Measurements from ENCODE around the gene PRPF6. TPM values are rescaled to one million over a fixed set of nuclear protein-coding genes. Genes with fewer than 3 reads are reported as not detected.

The PRPF6 gene
- total RNA-seq, 4 donors from 2014 or later: 44.3 to 80.3 (median 57.2) TPM

DNA sequence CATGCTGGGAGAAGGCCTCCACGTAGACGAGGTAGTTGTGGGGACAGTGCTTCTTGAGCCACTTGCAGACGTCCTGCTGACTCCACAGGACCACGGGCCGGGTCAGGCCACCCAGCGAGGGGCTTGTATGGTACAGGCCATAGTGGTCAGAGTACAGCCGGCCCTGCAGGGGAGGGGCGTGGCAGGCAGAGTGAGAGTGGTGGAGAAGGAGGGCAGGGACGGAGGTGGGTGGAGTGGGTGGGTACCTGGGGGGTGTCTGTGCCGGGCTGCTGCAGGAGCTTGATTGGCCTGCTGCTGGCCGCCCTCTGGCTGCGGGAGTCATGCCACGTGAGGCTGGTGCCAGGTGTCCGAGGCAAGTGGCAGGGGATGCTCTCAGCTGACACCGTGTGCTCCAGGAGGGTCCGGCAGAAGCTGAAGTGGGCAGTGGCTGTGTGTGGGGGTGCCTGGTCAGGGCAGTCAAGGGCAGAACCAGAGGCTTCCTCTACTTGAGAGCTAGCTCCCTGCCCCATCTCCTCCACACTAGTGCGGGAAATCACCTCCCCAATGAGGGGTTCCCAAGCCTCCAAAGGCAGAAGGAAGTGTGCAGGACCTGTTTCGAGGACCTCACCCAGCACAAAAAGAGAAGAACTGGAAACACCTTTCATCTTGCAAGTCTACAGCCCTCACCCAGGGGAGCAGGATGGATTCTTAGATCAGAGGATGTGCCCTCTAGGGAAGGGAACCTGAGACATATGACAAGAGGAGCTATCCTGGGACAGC, 3.8 kb upstream of the PRPF6 start:
- TF ChIP-seq, protein P1, sequence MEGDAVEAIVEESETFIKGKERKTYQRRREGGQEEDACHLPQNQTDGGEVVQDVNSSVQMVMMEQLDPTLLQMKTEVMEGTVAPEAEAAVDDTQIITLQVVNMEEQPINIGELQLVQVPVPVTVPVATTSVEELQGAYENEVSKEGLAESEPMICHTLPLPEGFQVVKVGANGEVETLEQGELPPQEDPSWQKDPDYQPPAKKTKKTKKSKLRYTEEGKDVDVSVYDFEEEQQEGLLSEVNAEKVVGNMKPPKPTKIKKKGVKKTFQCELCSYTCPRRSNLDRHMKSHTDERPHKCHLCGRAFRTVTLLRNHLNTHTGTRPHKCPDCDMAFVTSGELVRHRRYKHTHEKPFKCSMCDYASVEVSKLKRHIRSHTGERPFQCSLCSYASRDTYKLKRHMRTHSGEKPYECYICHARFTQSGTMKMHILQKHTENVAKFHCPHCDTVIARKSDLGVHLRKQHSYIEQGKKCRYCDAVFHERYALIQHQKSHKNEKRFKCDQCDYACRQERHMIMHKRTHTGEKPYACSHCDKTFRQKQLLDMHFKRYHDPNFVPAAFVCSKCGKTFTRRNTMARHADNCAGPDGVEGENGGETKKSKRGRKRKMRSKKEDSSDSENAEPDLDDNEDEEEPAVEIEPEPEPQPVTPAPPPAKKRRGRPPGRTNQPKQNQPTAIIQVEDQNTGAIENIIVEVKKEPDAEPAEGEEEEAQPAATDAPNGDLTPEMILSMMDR (IDR thresholded peaks at IDR 0.05; ENCODE audit: low read depth): no peak

DNA sequence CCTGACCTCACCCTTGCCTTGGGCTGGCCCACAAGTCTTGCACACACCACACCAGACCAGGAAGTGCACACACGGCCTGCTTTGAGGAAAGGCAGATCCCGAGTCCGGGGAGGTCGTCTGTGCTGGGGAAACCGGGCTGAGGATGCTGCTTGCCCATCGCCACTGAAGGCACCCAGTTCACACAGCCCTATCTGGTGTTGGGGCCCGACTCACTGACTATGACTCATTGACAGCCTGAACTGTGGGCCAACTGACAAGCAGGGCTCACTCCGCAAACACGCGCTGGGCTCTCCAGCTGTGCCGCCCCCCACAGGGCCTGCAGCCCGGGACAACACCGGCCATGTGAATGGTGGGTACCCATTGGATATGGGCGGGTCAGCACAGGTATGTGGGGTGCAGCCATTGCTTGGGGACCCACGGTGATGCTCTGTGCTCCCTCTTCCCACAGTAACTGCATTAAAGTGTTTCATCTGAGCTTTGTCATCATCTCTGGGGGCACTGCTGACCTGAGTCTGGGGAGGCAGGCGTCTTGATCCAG, 3.1 kb upstream of the PRPF6 start:
- TF ChIP-seq, protein P1 (IDR thresholded peaks at IDR 0.05; ENCODE audit: low read depth): no peak

DNA sequence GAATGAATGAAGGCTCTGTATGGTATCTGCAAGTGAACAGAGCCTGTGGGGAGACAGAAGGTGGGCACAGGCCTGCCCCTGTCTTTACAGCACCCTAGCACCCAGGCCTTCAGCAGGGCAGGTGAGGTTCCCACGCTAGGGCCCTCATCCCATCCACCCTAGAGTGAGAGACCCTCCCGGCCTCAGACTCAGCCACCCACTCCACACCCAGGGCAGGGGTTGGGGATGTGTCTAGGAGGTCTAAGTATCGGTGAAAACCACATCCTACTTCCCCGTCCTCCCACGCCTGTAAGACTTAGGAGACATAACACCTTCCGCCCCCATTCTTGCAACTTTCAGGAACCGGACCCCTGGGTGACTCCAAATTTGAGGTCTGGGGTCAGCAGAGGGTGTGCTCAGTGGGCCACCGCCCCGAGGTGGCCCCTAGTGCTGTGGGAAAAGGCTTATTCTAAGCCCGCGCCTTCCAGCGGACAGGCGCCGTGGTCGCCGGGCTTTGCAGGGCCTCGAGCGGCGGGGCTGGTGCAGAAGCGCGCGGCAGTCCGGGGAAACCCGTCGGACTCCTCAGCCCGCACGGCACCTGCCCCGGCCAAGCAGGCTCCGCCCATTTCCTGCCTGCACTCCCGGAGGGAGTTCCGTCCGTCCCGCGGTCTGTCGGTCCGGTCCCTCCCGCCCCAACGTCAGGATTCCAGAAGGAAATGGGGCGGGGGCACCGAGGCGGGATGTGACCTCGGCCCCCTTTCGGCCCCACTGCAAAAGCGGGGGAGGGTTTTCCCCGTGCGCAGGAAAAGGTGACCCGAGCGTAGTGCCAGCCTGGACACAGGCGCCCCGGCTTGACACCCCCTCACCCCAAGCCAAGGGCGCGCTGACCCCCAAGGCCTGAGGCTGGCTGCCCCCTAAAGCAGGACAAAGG, 2.4 kb upstream of the PRPF6 start:
- TF ChIP-seq, protein P1 (IDR thresholded peaks at IDR 0.05; ENCODE audit: low read depth): no peak

- TF ChIP-seq, protein P1 (IDR thresholded peaks at IDR 0.05; ENCODE audit: low read depth): no peak
Measured at GRCh38 chr20:63979229-63979556, 1.7 kb upstream of the PRPF6 start.

GRCh38 chr20:63979557-63980316, 1.2 kb upstream of the PRPF6 start, which contains the start of gene SAMD10:
SAMD10 (minus strand) TSS chr20:63979642; CDS start chr20:63979467, 175 bp downstream.
- TF ChIP-seq, protein P1 (IDR thresholded peaks at IDR 0.05; ENCODE audit: low read depth): no peak

GRCh38 chr20:63980317-63980805, 571 bp upstream of the PRPF6 start:
- TF ChIP-seq, protein P1 (IDR thresholded peaks at IDR 0.05; ENCODE audit: low read depth): no peak
